ENCODE results near the gene NHSL2. TPM values are rescaled to one million over a fixed set of nuclear protein-coding genes. Genes with fewer than 3 reads are reported as not detected.
"Not testable (repeated sequence)": the region's sequence is repeated elsewhere in the genome, so short reads cannot be mapped to it uniquely, and the experiment has no call there.

NHSL2 gene
- polyA plus RNA-seq, 3 donors = 16.6 to 39.8 (median 22.8) TPM

- TF ChIP-seq CTCF (IDR thresholded peaks at IDR 0.05) = no peak
- H3K4me3 ChIP-seq (replicated peaks in 1 of 3; ENCODE audit: low read depth in 2 of 3, low read length in 3 of 3) = no peak overlapping the region
- H3K4me2 ChIP-seq (replicated peaks; ENCODE audit: extremely low read depth, low read length, poor library complexity, severe bottlenecking) = no peak overlapping the region
- Mint-ChIP-seq H3K27ac (no peak overlapping the region), H3K9me3 (no peaks in the 10 kb centered on the region), H3K36me3 (no peaks in the 10 kb centered on the region), H3K4me1 (peaks cover 20% of the 10 kb centered on the region), H3K4me3 (no peak overlapping the region), H3K27me3 (ENCODE audit: low read depth in 3 of 3) (peaks cover 0 to 8% (median 0%) of the 10 kb centered on the region in 3 donors)
- no peaks in the 10 kb centered on the region for H3K79me2 ChIP-seq (ENCODE audit: insufficient read depth, low read length)
- no peak for DNase-seq
- H3K4me1 ChIP-seq (ENCODE audit: control insufficient read depth in 1 of 2, insufficient read depth in 2 of 2, low read length in 2 of 2) = no peaks in the 10 kb centered on the region
- H3K36me3 ChIP-seq (replicated peaks in 1 of 2; ENCODE audit: control insufficient read depth in 1 of 2, insufficient read depth in 2 of 2, low read length in 2 of 2) = no peaks in the 10 kb centered on the region
- no peak overlapping the region for H3K27ac ChIP-seq (ENCODE audit: low read depth in 1 of 2, low read length in 2 of 2)
- H4K20me1 ChIP-seq (ENCODE audit: insufficient read depth, low read length) = no peaks in the 10 kb centered on the region
- H2AFZ ChIP-seq (ENCODE audit: insufficient read depth, low read depth, low read length, poor library complexity, severe bottlenecking) = no peak overlapping the region
- no CpG with 5 or more reads among the region's 2 CpGs for WGBS (ENCODE audit: insufficient coverage)
- intact Hi-C loops (cut with micrococcal nuclease) = no loop called here
- no peak overlapping the region for H3K9ac ChIP-seq (ENCODE audit: insufficient read depth, low read length, poor library complexity, severe bottlenecking)
- H3K27me3 ChIP-seq (ENCODE audit: control insufficient read depth in 2 of 2, insufficient read depth in 2 of 2, low read length in 2 of 2) = no peaks in the 10 kb centered on the region
- no peaks in the 10 kb centered on the region for H3K9me3 ChIP-seq (replicated peaks in 1 of 2; ENCODE audit: control insufficient read depth in 1 of 2, insufficient read depth in 1 of 2, low read length in 2 of 2)
These were observed 47.6 kb downstream of the NHSL2 start for GRCh38 chrX:71958281-71958675.

- H4K20me1 ChIP-seq (ENCODE audit: insufficient read depth, low read length); H3K4me3 ChIP-seq (replicated peaks in 1 of 3; ENCODE audit: low read depth in 2 of 3, low read length in 3 of 3); DNase-seq; H3K9ac ChIP-seq (ENCODE audit: insufficient read depth, low read length, poor library complexity, severe bottlenecking); H3K9me3 Mint-ChIP-seq; H3K36me3 ChIP-seq (replicated peaks in 1 of 2; ENCODE audit: control insufficient read depth in 1 of 2, insufficient read depth in 2 of 2, low read length in 2 of 2); H3K27ac ChIP-seq (ENCODE audit: low read depth in 1 of 2, low read length in 2 of 2); H3K9me3 ChIP-seq (replicated peaks in 1 of 2; ENCODE audit: control insufficient read depth in 1 of 2, insufficient read depth in 1 of 2, low read length in 2 of 2); H3K79me2 ChIP-seq (ENCODE audit: insufficient read depth, low read length); H3K4me3 Mint-ChIP-seq; H3K27me3 Mint-ChIP-seq (ENCODE audit: low read depth in 3 of 3); H2AFZ ChIP-seq (ENCODE audit: insufficient read depth, low read depth, low read length, poor library complexity, severe bottlenecking); H3K36me3 Mint-ChIP-seq; H3K4me2 ChIP-seq (replicated peaks; ENCODE audit: extremely low read depth, low read length, poor library complexity, severe bottlenecking); H3K4me1 Mint-ChIP-seq; H3K4me1 ChIP-seq (ENCODE audit: control insufficient read depth in 1 of 2, insufficient read depth in 2 of 2, low read length in 2 of 2); H3K27ac Mint-ChIP-seq; H3K27me3 ChIP-seq (ENCODE audit: control insufficient read depth in 2 of 2, insufficient read depth in 2 of 2, low read length in 2 of 2); intact Hi-C loops (cut with micrococcal nuclease): not testable (repeated sequence)
These were observed 53.5 kb downstream of the NHSL2 start for GRCh38 chrX:71964184-71964583.
